Fibroblast of pulmonary artery (primary cell): ENCODE results near the gene NMRK2.
"Not testable (repeated sequence)": the region's sequence is repeated elsewhere in the genome, so short reads cannot be mapped to it uniquely, and the experiment has no call there.

Source experiments
- DNase-seq: peaks from one replicate; pipeline ENCODE4 v3.0.0-alpha.2; 2010; ENCODE audit warnings: low read depth
- H3K4me3 ChIP-seq: replicated peaks from 2 replicates; pipeline ENCODE4 v1.5.1; 2011; ENCODE audit warnings: low read depth, mild to moderate bottlenecking, control low read depth, low read length, moderate library complexity
- TF ChIP-seq, protein P1 (sequence below): IDR thresholded peaks from 2 replicates; pipeline ENCODE4 v1.5.1; 2011; ENCODE audit warnings: mild to moderate bottlenecking, control low read depth, low read length, inconsistent platforms; ENCODE audit errors: missing control alignments

Gene NMRK2

DNA sequence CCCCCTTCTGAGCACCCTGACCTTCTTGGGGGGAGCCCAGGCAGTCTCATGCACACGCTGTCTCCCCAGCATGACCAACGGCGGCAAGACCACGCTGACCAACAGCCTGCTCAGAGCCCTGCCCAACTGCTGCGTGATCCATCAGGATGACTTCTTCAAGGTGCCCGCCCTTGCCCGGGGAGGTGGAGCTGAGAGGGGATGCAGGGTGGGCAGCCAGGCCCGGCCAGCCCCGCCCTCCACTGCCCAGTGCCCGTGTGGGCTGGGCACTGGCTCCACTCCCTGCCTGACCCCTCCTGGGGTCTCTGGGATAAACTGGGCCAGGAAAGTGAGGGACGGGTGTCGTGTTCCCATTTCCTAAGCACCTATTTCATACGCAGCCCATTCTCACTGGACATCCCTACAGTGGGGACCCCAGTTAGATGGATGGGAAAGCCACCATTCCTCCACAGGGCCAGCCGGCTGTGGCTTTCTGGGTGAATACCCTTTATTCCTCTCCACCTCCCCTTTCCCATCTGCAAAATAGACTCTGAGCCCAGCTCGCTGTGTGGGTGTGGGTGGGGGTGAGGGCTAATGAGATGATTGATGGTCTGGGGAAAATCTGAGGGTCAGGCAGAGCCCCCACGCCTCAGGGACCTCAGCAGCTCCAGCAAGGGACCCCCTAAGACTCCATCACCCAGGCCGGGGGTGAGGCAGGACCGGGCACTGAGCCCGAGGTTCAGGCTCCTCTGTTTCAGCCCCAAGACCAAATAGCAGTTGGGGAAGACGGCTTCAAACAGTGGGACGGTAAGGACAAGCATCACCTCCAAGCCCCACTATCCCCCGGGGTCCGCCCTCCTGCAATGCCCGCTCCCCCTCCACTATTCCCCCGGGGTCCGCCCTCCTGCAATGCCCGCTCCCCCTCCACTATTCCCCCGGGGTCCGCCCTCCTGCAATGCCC lies 3.9 kb downstream of the NMRK2 start:
- H3K4me3 ChIP-seq: no peak overlapping the region
- no peak for DNase-seq
- TF ChIP-seq, protein P1, sequence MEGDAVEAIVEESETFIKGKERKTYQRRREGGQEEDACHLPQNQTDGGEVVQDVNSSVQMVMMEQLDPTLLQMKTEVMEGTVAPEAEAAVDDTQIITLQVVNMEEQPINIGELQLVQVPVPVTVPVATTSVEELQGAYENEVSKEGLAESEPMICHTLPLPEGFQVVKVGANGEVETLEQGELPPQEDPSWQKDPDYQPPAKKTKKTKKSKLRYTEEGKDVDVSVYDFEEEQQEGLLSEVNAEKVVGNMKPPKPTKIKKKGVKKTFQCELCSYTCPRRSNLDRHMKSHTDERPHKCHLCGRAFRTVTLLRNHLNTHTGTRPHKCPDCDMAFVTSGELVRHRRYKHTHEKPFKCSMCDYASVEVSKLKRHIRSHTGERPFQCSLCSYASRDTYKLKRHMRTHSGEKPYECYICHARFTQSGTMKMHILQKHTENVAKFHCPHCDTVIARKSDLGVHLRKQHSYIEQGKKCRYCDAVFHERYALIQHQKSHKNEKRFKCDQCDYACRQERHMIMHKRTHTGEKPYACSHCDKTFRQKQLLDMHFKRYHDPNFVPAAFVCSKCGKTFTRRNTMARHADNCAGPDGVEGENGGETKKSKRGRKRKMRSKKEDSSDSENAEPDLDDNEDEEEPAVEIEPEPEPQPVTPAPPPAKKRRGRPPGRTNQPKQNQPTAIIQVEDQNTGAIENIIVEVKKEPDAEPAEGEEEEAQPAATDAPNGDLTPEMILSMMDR: no peak

- not testable (repeated sequence) for H3K4me3 ChIP-seq, DNase-seq
Measured at GRCh38 chr19:3938300-3938950, 5.6 kb downstream of the NMRK2 start.

GRCh38 chr19:3942790-3943409 lies 10.0 kb downstream of the NMRK2 start:
- TF ChIP-seq, protein P1: no peak
- no peak for DNase-seq
- no peak overlapping the region for H3K4me3 ChIP-seq

DNA sequence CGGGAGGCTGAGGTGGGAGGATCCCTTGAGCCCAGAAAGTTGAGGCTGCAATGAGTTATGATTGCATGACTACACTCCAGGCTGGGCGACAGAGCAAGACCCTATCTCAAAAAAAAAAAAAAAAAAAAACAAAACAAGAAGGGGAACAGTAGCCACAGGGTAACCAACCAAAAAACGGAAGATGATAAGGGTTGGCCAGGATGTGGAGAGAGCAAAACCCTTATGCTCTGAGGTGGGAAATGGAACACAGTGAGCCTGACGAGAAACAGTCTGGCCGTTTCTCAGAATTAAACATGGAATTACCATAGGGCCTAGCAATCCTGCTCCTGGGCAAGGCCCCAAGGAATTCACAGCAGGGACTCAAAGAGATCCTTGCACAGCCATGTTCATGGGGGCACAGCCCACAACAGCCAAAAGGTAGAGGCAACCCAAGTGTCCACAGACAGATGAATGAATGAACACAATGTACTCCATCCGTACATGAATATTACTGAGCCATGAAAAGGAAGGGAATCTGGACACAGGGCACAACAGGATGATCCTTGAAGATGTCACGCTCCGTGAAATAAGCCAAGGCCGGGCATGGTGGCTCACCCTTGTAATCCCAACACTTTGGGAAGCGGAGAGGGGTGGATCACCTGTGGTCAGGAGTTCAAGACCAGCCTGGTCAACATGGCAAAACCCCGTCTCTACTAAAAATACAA lies 11.3 kb downstream of the NMRK2 start:
- DNase-seq: no peak
- TF ChIP-seq, protein P1: no peak
- H3K4me3 ChIP-seq: no peak overlapping the region

DNA sequence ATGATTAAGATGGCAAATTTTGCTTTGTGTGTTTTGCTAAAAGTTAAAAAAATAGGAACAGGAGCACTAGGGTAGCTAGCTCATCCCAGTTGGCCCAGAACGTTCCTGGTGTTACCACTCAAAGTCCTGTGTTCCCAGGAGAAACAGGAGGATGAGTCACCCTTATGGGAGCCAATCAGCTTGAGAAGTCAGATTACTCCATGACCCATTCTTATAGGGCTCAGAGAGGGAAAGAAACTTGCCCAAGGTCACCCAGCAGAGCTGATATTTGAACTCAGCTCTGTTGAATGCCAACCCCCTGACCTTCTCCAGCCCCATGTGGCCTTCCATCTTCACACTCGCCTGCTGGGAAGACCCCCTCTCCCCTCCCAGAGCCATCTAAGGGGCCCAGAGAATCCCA lies 13.0 kb downstream of the NMRK2 start:
- H3K4me3 ChIP-seq: no peak overlapping the region
- TF ChIP-seq, protein P1: no peak
- DNase-seq: peak; percentile 40

DNA sequence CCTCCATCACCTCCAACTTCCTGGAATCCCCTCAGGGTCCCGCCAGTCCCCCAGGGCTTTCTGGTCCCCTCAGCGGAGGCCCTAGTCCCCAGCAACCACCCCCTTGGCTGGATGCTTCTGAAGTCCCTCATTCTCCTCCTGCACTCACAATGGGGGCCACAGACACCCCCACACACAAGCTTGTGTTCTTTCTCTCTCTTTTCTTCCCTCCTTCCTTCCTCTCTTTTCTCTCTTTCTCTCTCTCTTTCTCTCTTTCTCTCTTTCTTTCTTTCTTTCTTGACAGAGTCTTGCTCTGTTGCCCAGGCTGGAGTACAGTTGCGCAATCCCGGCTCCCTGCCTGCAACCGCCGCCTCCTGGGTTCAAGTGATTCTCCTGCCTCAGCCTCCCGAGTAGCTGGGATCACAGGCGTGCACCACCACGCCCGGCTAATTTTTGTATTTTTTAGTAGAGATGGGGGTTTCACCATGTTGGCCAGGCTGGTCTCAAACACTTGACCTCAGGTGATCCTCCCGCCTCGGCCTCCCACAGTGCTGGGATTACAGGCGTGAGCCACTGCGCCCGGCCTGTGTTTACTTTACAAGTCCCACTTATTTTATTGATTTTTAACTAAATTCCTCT lies 14.6 kb downstream of the NMRK2 start:
- not testable (repeated sequence) for DNase-seq

GRCh38 chr19:3949294-3949693 lies 16.4 kb downstream of the NMRK2 start:
- H3K4me3 ChIP-seq: no peak overlapping the region
- DNase-seq: no peak
- TF ChIP-seq, protein P1: no peak

More for the DNA sequence above, 14.6 kb downstream of the NMRK2 start:
- not testable (repeated sequence) for H3K4me3 ChIP-seq
